Measurements from ENCODE around the gene STXBP6. TPM values are rescaled to one million over a fixed set of nuclear protein-coding genes. Genes with fewer than 3 reads are reported as not detected.
A peak's percentile ranks its signal among the peaks of the same experiment; 100 is the strongest.

Gene STXBP6
- total and polyA plus RNA-seq, 2 of the 13 experiments (the other 11 are each of a cell fraction or from before 2014, with no cell fraction given), result 35.3 to 42.8 TPM

DNA sequence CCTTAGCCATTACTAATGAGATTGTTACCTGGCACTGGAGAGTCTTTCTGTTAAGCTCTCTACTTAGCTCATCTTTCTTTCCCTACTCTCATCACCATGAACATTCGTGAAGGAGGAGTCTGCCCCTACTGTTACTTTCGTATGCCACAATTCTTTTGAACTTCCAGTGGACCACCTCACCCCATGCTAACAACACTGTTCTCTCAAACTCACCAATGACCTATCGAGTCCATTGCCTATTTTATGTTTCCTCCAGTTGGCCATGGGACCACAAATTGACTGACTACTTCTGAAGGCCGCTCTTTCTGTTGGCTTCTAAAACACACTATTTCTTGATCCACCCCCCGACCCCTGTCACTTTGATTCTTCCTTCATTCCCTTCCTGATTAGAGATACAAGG is 223.6 kb downstream of the STXBP6 start:
- Histone ChIP-seq H3K4me2 (ENCODE audit: low read depth, low read length) (no peak overlapping the region), H3K9me3 (ENCODE audit: low read length) (no peaks in the 10 kb centered on the region), H2AFZ (ENCODE audit: low read length) (no peak overlapping the region), H3K9ac (ENCODE audit: insufficient read depth, low read depth, low read length) (no peak overlapping the region), H3K79me2 (ENCODE audit: insufficient read depth, low read length) (no peaks in the 10 kb centered on the region), H4K20me1 (ENCODE audit: insufficient read depth, low read length) (no peaks in the 10 kb centered on the region), H3K36me3 (replicated peaks in 1 of 2; ENCODE audit: control insufficient read depth in 1 of 2, insufficient read depth in 2 of 2, low read length in 2 of 2) (no peaks in the 10 kb centered on the region), H3K4me1 (ENCODE audit: insufficient read depth, low read length) (peaks cover 1% of the 10 kb centered on the region), H3K4me3 (replicated peaks in 1 of 3; ENCODE audit: insufficient read depth in 1 of 3, low read depth in 2 of 3, low read length in 3 of 3) (no peak overlapping the region), H3K27me3 (ENCODE audit: control insufficient read depth in 1 of 2, insufficient read depth in 2 of 2, low read length in 2 of 2) (no peaks in the 10 kb centered on the region), H3K27ac (ENCODE audit: extremely low read length, insufficient read depth, low read length) (no peak overlapping the region)
- no peak for DNase-seq (ENCODE audit: low spot score)
- in situ Hi-C loops (cut with HindIII; ENCODE audit: extremely low pct_ligation_motif_present, low pct_unique_long_range_greater_than_20kb) (no loop called here), intact Hi-C loops (cut with micrococcal nuclease; ENCODE audit: unreplicated experiment) (no loop called here)
- FAIRE-seq, result no peak
- TF ChIP-seq, protein P1, sequence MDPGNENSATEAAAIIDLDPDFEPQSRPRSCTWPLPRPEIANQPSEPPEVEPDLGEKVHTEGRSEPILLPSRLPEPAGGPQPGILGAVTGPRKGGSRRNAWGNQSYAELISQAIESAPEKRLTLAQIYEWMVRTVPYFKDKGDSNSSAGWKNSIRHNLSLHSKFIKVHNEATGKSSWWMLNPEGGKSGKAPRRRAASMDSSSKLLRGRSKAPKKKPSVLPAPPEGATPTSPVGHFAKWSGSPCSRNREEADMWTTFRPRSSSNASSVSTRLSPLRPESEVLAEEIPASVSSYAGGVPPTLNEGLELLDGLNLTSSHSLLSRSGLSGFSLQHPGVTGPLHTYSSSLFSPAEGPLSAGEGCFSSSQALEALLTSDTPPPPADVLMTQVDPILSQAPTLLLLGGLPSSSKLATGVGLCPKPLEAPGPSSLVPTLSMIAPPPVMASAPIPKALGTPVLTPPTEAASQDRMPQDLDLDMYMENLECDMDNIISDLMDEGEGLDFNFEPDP (CRISPR knock-in tag; conservative IDR thresholded peaks at IDR 0.05), result peak; percentile 96; the same call in 1 of the 2 replicates
- no peak for TF ChIP-seq ZNF790 (CRISPR knock-in tag; IDR thresholded peaks at IDR 0.05; ENCODE audit: borderline replicate concordance)
- POLR2A ChIA-PET, result interaction anchor here (1.5 to 2.5 kb wide), 2 partner anchors 8 to 13 kb away, joined by 3 to 10 read pairs; no protein-coding TSS in a partner anchor
- CTCF ChIA-PET (ENCODE audit: low intra/inter-chr PET ratio, low total read pairs), result no interaction called here
- no TSS peak for BruUV-seq (replicated peaks)
- no peak for ATAC-seq
- WGBS (ENCODE audit: low lambda C conversion rate), result 91% methylated on average over 5 of the region's 5 CpGs

DNA sequence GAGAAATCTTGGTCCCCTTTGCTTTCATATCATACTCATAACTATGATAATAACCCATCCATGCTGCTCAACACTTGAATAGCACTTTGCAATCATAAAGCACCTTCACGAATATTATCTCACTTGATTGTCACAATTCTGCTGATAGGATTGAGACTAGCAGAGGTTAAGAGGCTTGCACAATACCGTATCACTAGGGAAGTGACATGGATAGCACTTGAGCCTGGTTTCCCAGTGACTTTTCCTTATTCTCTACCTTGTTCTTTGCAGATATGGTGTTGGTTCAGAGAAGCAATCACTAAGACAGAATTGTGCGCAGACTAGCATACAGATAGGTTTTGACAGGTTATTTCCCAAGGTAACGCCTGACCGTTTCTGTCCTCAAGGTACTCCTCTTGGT is 229.3 kb downstream of the STXBP6 start:
- WGBS (ENCODE audit: low lambda C conversion rate), result 98% methylated on average over 5 of the region's 5 CpGs
- ATAC-seq (no peak), FAIRE-seq (no peak), DNase-seq (ENCODE audit: low spot score) (no peak)
- H3K36me3 ChIP-seq (replicated peaks in 1 of 2; ENCODE audit: control insufficient read depth in 1 of 2, insufficient read depth in 2 of 2, low read length in 2 of 2), result peaks cover 0 to 1% of the 10 kb centered on the region in 2 experiments; a peak in 2 of 5 replicates
- no peaks in the 10 kb centered on the region for H3K9me3 ChIP-seq (ENCODE audit: low read length)
- intact Hi-C loops (cut with micrococcal nuclease; ENCODE audit: unreplicated experiment), result no loop called here
- no peaks in the 10 kb centered on the region for H3K79me2 ChIP-seq (ENCODE audit: insufficient read depth, low read length)
- ChIA-PET POLR2A (interaction anchor here (0.8 to 10.7 kb wide), 2 partner anchors 18 to 61 kb away, joined by 3 to 380 read pairs; no protein-coding TSS in a partner anchor), CTCF (ENCODE audit: low intra/inter-chr PET ratio, low total read pairs) (no interaction called here)
- TF ChIP-seq, protein P2, sequence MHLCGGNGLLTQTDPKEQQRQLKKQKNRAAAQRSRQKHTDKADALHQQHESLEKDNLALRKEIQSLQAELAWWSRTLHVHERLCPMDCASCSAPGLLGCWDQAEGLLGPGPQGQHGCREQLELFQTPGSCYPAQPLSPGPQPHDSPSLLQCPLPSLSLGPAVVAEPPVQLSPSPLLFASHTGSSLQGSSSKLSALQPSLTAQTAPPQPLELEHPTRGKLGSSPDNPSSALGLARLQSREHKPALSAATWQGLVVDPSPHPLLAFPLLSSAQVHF (CRISPR knock-in tag; IDR thresholded peaks at IDR 0.05), result no peak
- TF ChIP-seq MYC (CRISPR knock-in tag; IDR thresholded peaks at IDR 0.05; ENCODE audit: borderline replicate concordance), result no peak
- TF ChIP-seq ZNF343 (CRISPR knock-in tag; IDR thresholded peaks at IDR 0.05), result no peak
- TF ChIP-seq, protein P3, sequence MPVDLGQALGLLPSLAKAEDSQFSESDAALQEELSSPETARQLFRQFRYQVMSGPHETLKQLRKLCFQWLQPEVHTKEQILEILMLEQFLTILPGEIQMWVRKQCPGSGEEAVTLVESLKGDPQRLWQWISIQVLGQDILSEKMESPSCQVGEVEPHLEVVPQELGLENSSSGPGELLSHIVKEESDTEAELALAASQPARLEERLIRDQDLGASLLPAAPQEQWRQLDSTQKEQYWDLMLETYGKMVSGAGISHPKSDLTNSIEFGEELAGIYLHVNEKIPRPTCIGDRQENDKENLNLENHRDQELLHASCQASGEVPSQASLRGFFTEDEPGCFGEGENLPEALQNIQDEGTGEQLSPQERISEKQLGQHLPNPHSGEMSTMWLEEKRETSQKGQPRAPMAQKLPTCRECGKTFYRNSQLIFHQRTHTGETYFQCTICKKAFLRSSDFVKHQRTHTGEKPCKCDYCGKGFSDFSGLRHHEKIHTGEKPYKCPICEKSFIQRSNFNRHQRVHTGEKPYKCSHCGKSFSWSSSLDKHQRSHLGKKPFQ (CRISPR knock-in tag; IDR thresholded peaks at IDR 0.05; ENCODE audit: insufficient replicate concordance), result no peak
- no peak for TF ChIP-seq NFATC3 (CRISPR knock-in tag; IDR thresholded peaks at IDR 0.05)
- no peak for TF ChIP-seq ARNTL (CRISPR knock-in tag; IDR thresholded peaks at IDR 0.05)
- TF ChIP-seq ZNF7 (CRISPR knock-in tag; IDR thresholded peaks at IDR 0.05), result no peak
- H3K27ac ChIP-seq (ENCODE audit: extremely low read length, insufficient read depth, low read length), result no peak overlapping the region
- peaks cover 49% of the 10 kb centered on the region for H3K4me1 ChIP-seq (ENCODE audit: insufficient read depth, low read length)
- H2AFZ ChIP-seq (ENCODE audit: low read length), result no peak overlapping the region
- no peak overlapping the region for H3K9ac ChIP-seq (ENCODE audit: insufficient read depth, low read depth, low read length)
- in situ Hi-C loops (cut with HindIII; ENCODE audit: extremely low pct_ligation_motif_present, low pct_unique_long_range_greater_than_20kb), result no loop called here
- no peaks in the 10 kb centered on the region for H3K27me3 ChIP-seq (ENCODE audit: control insufficient read depth in 1 of 2, insufficient read depth in 2 of 2, low read length in 2 of 2)
- BruUV-seq (replicated peaks), result no TSS peak
- no peak overlapping the region for H3K4me3 ChIP-seq (replicated peaks in 1 of 3; ENCODE audit: insufficient read depth in 1 of 3, low read depth in 2 of 3, low read length in 3 of 3)
- no peaks in the 10 kb centered on the region for H4K20me1 ChIP-seq (ENCODE audit: insufficient read depth, low read length)
- H3K4me2 ChIP-seq (ENCODE audit: low read depth, low read length), result no peak overlapping the region

Measured in HepG2 (cell line).